GM18868 (cell line): ENCODE data around the gene PARD3.

ENCODE experiments used
- ATAC-seq: cut with Tn5 transposase; IDR thresholded peaks from one replicate; pipeline ENCODE4 v1.9.1; 2021; ENCODE audit warnings: mild to moderate bottlenecking, moderate library complexity; ENCODE audit not compliant: unreplicated experiment

The PARD3 gene

GRCh38 chr10:34157501-34157900 is 657.6 kb downstream of the PARD3 start:
- no peak for ATAC-seq

DNA sequence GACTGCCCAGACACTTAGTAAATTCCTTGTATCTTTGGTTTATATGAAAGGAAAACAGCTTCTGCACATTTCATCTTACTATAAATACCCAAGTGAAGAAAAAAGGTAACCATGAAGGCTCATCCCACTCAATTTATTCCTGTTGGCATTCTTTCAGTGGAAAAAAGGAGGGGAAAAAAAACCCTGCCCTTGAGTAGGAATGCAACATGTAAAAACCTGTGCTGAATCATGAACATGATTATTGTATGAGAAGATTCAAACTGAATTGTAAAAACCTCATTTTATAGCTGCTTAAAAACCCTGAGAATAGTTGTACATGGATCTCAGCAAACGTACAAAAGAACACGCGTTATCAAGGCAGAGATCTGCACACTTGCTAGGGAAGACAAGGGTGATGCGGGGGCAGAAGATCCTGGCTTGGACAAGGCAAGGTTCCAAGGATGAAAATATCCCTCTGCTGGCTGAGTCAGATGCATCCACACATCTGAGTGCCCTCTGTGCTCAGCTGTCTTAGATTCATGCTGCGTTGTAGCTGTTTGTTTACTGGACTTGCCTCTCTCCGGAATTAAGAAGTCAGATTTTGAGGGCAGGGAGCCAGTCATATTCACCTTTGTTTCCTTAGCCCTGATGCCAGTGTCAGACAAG is 658.2 kb downstream of the PARD3 start:
- ATAC-seq: no peak

DNA sequence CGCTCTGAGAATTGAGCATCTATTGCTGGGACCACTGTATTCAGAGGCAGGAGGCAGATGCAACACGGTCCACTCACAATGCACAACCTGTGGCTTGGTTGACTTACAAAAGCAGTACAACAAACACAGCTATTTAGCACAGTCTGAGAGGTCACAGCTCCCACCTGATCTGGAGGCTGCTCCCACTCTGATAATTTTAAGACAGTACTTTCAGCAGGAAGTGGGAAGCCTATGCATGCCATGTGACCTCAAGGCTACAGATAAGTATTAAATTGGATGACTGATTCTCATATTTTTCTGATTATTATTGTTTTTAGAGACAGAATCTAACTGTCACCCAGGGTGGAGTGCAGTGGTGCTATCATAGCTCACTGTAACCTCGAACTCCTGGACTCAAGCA is 659.3 kb downstream of the PARD3 start:
- ATAC-seq: no peak

DNA sequence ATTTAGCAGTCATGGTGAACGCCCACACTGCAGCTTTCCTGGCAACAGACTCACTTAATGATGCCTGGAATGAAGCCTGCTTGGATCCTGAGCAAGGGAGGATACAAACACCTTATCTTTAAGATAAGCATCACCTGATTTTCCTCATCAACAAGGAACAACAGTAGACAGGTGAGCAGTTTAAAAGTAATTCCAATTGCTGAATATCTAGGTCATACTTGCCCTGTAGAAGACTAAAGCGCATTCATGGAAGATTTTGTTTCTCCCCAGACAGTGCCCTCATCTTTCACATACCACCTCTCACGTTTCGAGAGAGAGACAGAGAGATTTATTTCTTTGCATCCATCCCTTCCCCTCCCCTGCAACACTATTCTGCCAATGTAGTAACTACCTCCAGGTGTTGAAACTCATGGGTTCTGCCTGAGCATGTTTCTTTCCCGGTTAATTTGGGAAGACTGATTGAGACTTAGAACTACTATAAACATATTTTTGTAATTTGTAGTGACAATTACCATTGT is 660.7 kb downstream of the PARD3 start:
- ATAC-seq: no peak

GRCh38 chr10:34153663-34154382 is 661.3 kb downstream of the PARD3 start:
- no peak for ATAC-seq

- no peak for ATAC-seq
These were observed 662.7 kb downstream of the PARD3 start for GRCh38 chr10:34152434-34152833.

DNA sequence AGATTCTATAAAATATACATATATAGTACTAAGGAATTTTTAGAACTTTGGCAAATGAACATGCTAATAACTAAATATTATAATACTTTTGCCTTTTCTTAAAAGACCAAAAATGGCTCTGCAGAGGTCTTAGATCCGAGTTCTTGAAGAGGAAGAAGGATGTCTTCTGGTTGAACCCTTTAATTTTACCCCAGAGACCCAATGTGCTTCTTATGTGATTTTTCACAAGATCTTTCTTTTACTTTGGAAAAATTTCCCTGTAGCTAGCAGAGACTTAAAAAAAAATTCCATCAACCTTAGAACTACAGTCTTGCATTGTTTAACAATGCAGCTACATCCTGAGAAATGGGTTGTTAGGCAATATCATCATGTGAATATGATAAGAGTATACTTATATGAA is 663.2 kb downstream of the PARD3 start:
- ATAC-seq: no peak

DNA sequence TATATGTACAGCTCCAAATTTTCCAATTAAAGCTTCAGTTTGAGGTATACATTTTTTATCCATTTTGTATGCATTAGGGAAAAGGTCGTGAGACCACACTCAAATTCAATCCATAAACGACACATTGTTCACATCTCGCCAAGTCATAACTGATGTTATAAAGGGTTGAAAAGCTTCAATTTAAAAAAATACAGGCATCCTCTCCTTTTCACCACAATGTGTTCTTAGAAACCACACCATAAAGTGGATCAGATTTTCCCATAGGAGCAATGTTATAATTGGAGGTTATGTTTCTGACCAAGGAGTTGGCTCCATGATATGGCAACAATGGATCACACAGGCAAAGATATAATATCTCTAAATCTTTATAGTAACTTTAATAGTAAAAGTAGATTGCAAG is 663.6 kb downstream of the PARD3 start:
- no peak for ATAC-seq

DNA sequence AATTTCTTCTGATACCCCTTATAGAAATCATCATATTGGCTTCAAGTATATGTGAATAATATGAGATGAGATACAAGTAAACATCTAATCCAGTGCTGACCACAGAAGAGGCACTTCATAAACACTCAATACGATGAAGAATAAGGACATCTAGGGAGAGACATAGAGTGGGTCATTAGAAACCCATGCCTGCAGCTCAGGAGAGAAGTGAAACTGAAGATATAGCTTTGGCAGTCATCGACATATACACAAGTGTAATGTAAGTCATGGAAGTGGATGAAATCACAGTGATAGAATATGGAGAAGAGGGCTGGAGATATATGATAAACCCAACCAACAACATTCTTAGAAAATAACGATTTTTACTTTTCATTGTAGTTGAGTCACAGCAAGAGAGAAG is 665.0 kb downstream of the PARD3 start:
- ATAC-seq: no peak

DNA sequence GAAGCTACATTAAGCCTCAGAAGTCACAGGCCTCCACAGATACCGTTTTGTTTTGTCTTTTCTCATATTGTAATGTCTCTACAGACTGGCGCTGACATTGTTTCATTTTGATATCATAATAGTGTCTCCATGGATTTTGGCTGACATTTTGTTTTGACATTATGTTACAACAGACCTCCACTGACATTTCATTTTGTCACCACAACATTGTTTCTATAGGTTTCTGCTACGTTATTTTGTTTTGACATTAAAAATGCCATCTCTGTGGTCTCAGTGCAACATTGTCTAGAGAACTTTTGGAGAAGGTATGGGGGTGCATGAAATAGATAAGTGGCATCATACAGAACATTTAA is 666.8 kb downstream of the PARD3 start:
- ATAC-seq: no peak

- no peak for ATAC-seq
These were observed 667.3 kb downstream of the PARD3 start for GRCh38 chr10:34147641-34148304.

- ATAC-seq: no peak
These were observed 669.4 kb downstream of the PARD3 start for GRCh38 chr10:34145715-34146114.

DNA sequence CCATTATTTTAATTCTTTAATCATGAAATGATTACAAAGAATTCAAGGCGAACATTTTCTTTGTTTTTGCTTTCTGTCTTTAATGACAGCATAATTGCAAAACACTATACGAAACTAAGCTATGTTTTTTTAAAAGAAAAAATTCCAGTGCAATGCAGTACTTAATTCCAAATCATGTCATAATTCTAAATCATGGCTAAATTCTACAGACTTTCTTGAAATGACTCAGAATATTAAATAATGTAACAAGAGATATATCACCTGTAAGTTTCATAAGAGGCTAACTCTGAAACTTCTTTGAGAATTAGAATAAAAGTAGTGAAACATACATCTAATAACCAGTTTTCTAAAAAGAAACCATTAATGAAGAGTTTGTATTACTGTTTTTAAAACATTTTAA is 671.6 kb downstream of the PARD3 start:
- ATAC-seq: no peak

DNA sequence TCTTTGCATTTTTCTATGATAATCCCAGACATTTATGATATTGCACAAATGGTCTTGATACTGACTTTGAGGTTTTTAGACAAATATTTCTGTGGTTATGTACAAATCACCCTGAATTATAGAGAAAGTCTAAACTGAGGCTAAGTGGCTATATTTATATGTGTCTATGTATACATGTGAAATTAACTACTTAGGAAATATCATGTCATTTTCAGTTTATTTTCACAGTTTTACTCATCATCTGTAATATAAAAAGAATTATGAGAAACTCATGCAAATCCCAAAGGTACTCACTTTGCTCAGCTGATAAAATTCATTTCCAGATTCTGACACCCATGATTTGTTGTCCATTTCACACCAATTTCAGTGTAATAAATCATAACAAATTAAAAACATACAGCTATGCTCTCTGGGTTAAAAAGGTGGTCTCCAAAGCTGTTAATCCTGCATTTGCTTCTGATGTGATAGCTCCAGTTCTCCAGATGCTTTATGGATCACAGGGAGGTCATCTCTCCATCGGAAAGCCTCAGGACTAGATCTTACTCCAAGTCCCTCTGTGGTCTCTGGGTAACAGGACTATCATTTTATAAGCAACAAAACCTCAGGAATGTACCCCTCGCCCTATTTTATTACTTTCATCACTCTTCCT is 673.9 kb downstream of the PARD3 start:
- ATAC-seq: peak; percentile 40

DNA sequence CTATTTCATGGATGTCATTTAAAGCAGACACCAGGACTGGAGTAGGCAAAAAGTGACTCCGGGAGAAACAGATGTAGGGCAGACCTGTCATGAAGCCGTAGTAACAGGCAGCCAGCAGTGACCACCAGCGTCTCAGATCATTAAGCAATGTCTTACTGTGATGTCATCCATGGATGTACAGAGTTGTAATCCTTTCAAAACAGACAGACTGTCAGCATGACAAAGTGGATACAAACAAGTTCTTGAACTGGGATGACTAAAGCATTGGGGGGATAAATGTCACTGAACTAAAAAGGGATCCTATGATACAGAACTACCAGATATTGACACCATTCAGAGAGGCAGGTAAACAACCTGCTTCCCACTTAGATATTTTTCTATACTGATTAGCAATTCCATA is 675.5 kb downstream of the PARD3 start:
- ATAC-seq: no peak

DNA sequence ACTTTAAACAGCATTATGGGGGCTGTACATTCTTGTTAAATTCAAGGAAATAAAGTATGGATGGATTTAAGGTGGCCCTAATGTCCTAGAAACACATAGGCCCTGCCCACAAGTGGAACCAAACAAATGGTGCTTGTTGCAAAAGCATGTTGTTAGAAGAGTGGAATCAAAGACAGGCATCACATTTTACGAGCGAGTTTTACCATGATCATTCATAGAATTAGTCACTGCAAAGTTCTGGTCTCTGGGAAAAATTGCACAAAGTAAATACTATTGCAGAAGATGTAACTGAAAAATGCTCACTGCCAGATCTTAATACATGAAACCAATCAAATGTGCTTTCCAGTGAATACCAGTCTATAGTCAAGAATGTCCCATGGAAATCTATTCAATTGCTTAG is 677.1 kb downstream of the PARD3 start:
- no peak for ATAC-seq

- no peak for ATAC-seq
These were observed 677.9 kb downstream of the PARD3 start for GRCh38 chr10:34137201-34137600.

- ATAC-seq: peak; percentile 75
These were observed 679.6 kb downstream of the PARD3 start for GRCh38 chr10:34135515-34135914.

DNA sequence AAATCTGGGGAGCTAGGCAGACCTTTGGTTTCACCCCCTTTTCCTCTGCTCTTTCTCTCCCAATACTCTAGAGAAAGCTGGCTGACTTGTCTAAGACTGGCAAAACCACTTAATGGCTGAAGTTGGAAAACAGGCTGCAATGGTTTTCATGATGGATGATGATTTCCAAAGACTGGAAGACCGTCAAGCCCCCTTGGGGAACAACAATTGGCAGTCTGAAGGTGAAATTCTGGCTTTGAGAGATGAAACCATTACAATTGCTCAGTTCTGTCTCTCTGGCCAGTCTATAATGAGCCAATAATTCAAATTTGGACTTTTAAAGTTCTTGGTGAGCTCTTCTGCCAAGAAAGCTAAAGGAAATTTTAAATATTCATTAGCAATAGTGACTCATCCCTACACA is 680.5 kb downstream of the PARD3 start:
- no peak for ATAC-seq

DNA sequence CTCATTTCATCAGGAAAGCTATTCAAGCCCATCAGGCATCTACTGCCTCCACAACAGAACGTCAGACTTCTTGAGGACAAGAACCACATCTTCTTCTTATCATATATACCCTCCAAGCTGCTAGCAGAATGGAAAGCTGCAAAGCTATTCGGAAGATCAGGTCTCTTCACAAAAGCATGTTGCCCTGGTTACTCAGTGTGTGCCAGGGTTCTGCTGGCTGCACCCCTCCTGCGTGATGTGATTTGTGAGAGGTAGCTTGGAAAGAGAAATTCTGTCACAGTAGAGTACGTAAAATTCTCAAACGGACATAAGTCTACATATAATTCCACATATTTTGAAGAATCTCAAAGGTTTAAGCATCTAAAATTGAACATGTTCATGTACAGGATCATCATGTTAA is 681.7 kb downstream of the PARD3 start:
- ATAC-seq: no peak

- ATAC-seq: no peak
These were observed 683.9 kb downstream of the PARD3 start for GRCh38 chr10:34131152-34131551.

DNA sequence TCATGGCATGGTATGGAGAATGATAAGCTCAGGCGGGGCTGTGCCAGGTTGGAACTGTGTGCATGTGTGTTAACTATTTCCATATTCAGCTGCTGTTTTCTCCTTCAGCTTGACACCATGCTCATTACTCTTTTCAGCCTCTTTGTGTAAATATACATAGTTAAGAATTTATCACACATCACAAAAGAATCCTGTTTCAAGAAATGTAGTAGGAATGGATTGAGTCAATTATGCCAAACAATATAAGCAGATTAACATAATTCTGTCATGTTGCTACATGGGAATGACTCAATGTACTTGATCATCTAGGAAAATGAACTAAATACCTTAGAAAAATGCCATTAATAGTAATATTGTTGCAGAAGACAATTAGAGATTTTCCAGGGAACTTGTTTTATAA is 687.4 kb downstream of the PARD3 start:
- no peak for ATAC-seq
